ENCODE data around the gene MOBP. TPM values are rescaled to one million over a fixed set of nuclear protein-coding genes. Genes with fewer than 3 reads are reported as not detected.
"Not testable (repeated sequence)": the region's sequence is repeated elsewhere in the genome, so short reads cannot be mapped to it uniquely, and the experiment has no call there.

MOBP gene, protein sequence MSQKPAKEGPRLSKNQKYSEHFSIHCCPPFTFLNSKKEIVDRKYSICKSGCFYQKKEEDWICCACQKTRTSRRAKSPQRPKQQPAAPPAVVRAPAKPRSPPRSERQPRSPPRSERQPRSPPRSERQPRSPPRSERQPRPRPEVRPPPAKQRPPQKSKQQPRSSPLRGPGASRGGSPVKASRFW
- polyA plus RNA-seq (2013, experiment 1 of 2) = not detected
- polyA plus RNA-seq (2013, experiment 2 of 2) = not detected

DNA sequence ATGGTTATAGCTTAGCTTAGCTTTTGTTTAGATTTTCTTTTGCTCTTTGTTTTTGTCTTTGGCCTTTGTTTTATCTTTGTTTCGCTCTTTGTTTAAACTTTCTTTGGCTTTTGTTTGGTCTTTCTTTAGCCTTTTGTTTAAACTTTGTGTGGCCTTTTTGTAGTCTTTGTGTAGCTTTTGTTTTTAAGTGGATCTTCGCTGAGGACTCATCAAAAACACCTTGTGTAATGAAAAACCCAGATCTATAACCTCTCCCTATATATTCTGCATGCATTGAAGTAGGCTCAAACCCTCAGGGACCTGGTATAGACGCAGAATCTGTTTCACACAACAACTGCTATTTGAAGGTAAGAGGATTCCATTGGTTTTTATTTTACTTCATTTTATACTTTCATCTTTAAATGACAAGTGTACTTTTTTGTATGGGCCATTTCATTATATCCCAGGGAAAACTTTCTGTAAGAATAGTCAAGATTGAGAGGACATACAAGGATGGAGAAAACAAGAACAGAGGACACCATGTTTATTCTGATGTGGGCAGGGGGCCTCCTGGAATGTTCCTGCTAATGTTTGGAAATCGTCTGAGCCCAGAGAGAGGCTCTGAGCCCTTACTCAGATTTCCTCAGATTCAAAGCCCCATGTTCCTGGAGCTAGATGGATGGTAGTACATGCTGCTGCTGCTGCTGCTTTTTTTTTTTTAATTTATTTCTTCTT is at the start of gene MOBP:
Gene MOBP (plus strand): TSS at position 287 of the 714 bp plus-strand sequence. CDS start 34,390 bp downstream, outside the sequence.
- H3K9me3 ChIP-seq (ENCODE audit: control insufficient read depth, low read length) = no peaks in the 10 kb centered on the region
- H3K4me3 ChIP-seq (ENCODE audit: extremely low read depth, insufficient read depth, low read length, poor library complexity, severe bottlenecking) = no peak within 1 kb of the TSS
- 0% methylated on average over 1 of the region's 4 CpGs; no CpG with 5 or more reads in 1 of the 2 experiments for WGBS, 2 experiments (ENCODE audit: insufficient coverage in 2 of 2)
- H3K27ac ChIP-seq (ENCODE audit: low read depth, low read length, severe bottlenecking) = no peak within 1 kb of the TSS
- no peaks in the 10 kb centered on the region for H3K4me1 ChIP-seq (ENCODE audit: control insufficient read depth, insufficient read depth, low read length, poor library complexity, severe bottlenecking)
- H3K36me3 ChIP-seq (ENCODE audit: control insufficient read depth, insufficient read depth, low read length) = no peaks in the 10 kb centered on the region

DNA sequence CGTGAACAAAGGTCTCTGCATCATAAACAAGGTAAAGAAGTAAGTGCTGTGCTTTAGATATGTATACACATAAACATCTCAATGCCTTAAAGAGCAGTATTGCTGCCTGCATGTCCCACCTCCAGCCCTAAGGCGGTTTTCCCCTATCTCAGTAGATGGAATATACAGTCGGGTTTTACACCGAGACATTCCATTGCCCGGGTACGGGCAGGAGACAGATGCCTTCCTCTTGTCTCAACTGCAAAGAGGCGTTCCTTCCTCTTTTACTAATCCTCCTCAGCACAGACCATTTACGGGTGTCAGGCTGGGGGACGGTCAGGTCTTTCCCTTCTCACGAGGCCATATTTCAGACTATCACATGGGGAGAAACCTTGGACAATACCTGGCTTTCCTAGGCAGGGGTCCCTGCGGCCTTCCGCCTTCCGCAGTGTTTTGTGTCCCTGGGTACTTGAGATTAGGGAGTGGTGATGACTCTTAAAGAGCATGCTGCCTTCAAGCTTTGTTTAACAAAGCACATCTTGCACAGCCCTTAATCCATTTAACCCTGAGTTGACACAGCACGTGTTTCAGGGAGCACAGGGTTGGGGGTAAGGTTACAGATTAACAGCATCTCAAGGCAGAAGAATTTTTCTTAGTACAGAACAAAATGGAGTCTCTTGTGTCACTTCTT is 48.8 kb upstream of the MOBP start:
- peaks cover 12% of the 10 kb centered on the region for H3K36me3 ChIP-seq (ENCODE audit: control insufficient read depth, insufficient read depth, low read length)
- 48 to 53% methylated on average over 3 to 6 of the region's 14 CpGs for WGBS, 2 experiments (ENCODE audit: insufficient coverage in 2 of 2)
- H3K4me1 ChIP-seq (ENCODE audit: control insufficient read depth, insufficient read depth, low read length, poor library complexity, severe bottlenecking); H3K27ac ChIP-seq (ENCODE audit: low read depth, low read length, severe bottlenecking); H3K4me3 ChIP-seq (ENCODE audit: extremely low read depth, insufficient read depth, low read length, poor library complexity, severe bottlenecking); H3K9me3 ChIP-seq (ENCODE audit: control insufficient read depth, low read length): not testable (repeated sequence)

DNA sequence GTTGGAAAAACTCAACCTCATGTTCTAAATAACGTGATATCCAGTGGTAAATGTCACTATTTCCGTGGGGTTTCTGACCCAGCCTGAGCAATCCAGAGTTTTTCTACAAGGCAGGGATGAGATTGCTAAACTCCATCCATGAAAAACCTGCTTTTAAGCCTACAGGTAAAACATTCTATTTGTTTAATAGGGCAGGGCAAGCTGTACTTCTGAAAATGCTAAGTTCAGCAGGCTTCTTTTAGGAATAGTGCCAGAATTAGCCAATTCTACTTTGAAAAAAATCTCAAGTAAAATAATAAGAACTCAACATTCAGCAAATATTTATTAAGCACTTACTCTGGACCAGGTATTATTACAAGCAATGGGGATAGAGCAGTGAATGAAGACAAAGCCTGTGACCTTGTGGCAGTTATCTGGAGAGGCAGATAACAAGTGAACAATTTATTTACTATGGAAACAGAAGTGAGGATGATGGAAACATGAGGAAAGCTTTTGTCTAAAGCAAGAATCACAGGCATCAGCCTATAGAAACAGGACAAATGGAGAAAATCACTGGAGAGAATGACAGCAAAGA is 47.7 kb upstream of the MOBP start:
- H3K4me1 ChIP-seq (ENCODE audit: control insufficient read depth, insufficient read depth, low read length, poor library complexity, severe bottlenecking) = no peaks in the 10 kb centered on the region
- 90 to 100% methylated on average over 2 of the region's 2 CpGs for WGBS, 2 experiments (ENCODE audit: insufficient coverage in 2 of 2)
- peaks cover under 1% of the 10 kb centered on the region for H3K36me3 ChIP-seq (ENCODE audit: control insufficient read depth, insufficient read depth, low read length)
- H3K27ac ChIP-seq (ENCODE audit: low read depth, low read length, severe bottlenecking) = no peak overlapping the region
- H3K4me3 ChIP-seq (ENCODE audit: extremely low read depth, insufficient read depth, low read length, poor library complexity, severe bottlenecking) = no peak overlapping the region
- no peaks in the 10 kb centered on the region for H3K9me3 ChIP-seq (ENCODE audit: control insufficient read depth, low read length)

DNA sequence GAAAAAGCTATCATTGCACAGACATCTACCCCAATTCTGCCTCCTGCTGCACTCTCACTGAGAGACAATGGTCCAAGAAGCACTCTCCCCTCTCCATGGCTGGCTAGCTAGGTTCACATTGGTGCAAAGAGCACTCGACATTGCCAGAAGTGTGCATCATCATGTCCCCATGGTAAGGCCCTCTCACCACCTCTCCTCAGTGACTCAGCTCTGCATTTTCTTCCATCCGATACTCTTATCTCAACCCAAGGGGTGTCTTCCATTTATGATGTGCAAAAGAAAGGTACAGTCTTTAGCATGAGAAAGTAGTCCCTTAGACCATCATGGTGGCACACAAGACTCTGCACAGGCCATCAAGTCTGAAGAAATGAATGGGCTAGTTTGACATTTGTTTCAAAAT is 46.9 kb upstream of the MOBP start:
- H3K27ac ChIP-seq (ENCODE audit: low read depth, low read length, severe bottlenecking) = no peak overlapping the region
- no peak overlapping the region for H3K4me3 ChIP-seq (ENCODE audit: extremely low read depth, insufficient read depth, low read length, poor library complexity, severe bottlenecking)
- WGBS, 2 experiments (ENCODE audit: insufficient coverage in 2 of 2) = 83 to 100% methylated on average over 1 of the region's 2 CpGs
- no peaks in the 10 kb centered on the region for H3K36me3 ChIP-seq (ENCODE audit: control insufficient read depth, insufficient read depth, low read length)
- H3K9me3 ChIP-seq (ENCODE audit: control insufficient read depth, low read length) = no peaks in the 10 kb centered on the region
- H3K4me1 ChIP-seq (ENCODE audit: control insufficient read depth, insufficient read depth, low read length, poor library complexity, severe bottlenecking) = no peaks in the 10 kb centered on the region

DNA sequence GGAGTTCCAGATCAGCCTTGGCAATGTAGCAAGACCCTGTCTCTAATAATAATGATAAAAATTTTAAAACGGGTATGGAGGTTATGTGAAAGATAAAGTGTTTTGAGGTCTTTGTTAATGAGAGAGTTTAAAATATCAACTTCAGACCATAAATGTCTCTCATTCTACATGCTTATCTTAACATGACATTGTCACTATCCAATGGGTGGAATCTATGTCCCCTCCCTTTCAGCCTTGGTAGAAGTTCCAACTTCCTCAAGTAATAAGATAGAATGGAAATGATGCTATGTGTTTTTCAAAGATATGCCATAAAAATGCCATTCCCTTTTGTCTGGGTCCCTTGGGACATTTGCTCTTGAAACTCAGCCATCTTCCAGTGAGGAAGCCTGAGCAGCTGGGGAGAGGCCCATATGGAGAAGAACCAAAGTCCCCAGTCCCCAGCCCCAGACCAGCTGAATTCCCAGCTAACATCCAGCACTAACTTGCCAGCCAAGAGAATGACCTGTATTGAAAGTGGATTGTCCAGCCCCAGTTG is 44.0 kb upstream of the MOBP start:
- Histone ChIP-seq H3K27ac (ENCODE audit: low read depth, low read length, severe bottlenecking) (no peak overlapping the region), H3K36me3 (ENCODE audit: control insufficient read depth, insufficient read depth, low read length) (no peaks in the 10 kb centered on the region), H3K9me3 (ENCODE audit: control insufficient read depth, low read length) (no peaks in the 10 kb centered on the region), H3K4me1 (ENCODE audit: control insufficient read depth, insufficient read depth, low read length, poor library complexity, severe bottlenecking) (no peaks in the 10 kb centered on the region), H3K4me3 (ENCODE audit: extremely low read depth, insufficient read depth, low read length, poor library complexity, severe bottlenecking) (no peak overlapping the region)
- no CpG with 5 or more reads among the region's 1 CpG for WGBS, 2 experiments (ENCODE audit: insufficient coverage in 2 of 2)

DNA sequence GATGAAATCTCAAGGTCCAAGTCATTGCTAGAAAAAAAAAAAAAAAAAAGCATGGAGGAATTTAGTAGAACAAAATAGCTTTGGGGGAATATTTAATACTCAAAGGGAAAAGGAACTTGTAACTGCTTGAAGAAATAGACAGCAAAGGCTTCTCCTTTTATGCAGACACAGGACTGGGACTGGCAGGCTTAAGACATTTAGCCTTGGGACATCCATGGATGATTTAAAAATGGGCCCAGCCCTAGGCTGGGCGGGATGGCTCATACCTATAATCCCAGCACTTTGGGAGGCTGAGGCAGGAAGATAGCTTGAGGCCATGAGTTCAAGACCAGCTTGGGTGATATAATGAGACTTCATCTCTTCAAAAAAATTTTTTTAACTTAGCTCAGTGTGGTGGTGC is 41.2 kb upstream of the MOBP start:
- H3K27ac ChIP-seq (ENCODE audit: low read depth, low read length, severe bottlenecking) = no peak overlapping the region
- H3K4me1 ChIP-seq (ENCODE audit: control insufficient read depth, insufficient read depth, low read length, poor library complexity, severe bottlenecking) = no peaks in the 10 kb centered on the region
- 100% methylated on average over 1 of the region's 1 CpG; no CpG with 5 or more reads in 1 of the 2 experiments for WGBS, 2 experiments (ENCODE audit: insufficient coverage in 2 of 2)
- H3K36me3 ChIP-seq (ENCODE audit: control insufficient read depth, insufficient read depth, low read length) = no peaks in the 10 kb centered on the region
- H3K9me3 ChIP-seq (ENCODE audit: control insufficient read depth, low read length) = no peaks in the 10 kb centered on the region
- H3K4me3 ChIP-seq (ENCODE audit: extremely low read depth, insufficient read depth, low read length, poor library complexity, severe bottlenecking) = no peak overlapping the region

DNA sequence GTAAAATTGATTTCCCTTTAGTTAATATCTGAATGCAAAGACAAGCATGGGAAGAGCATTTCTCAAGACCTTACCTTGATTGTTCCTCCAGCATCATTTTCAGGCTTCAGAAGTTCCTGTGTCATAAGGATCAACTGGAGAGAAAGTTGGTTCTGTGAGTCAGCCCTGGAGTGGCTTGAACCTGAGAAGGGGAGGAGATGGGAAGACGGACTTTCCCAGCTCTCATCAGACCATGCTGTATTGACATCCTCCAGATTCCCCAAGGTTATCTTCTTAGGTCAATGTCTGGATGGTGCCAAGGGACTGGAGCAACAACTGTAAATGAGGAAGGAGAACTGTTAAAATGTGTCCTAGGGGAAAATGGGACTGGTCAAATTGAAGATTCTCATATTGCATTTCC is 40.0 kb upstream of the MOBP start:
- WGBS, 2 experiments (ENCODE audit: insufficient coverage in 2 of 2) = no CpG with 5 or more reads among the region's 1 CpG
- no peaks in the 10 kb centered on the region for H3K9me3 ChIP-seq (ENCODE audit: control insufficient read depth, low read length)
- no peaks in the 10 kb centered on the region for H3K4me1 ChIP-seq (ENCODE audit: control insufficient read depth, insufficient read depth, low read length, poor library complexity, severe bottlenecking)
- no peaks in the 10 kb centered on the region for H3K36me3 ChIP-seq (ENCODE audit: control insufficient read depth, insufficient read depth, low read length)
- no peak overlapping the region for H3K4me3 ChIP-seq (ENCODE audit: extremely low read depth, insufficient read depth, low read length, poor library complexity, severe bottlenecking)
- H3K27ac ChIP-seq (ENCODE audit: low read depth, low read length, severe bottlenecking) = no peak overlapping the region

DNA sequence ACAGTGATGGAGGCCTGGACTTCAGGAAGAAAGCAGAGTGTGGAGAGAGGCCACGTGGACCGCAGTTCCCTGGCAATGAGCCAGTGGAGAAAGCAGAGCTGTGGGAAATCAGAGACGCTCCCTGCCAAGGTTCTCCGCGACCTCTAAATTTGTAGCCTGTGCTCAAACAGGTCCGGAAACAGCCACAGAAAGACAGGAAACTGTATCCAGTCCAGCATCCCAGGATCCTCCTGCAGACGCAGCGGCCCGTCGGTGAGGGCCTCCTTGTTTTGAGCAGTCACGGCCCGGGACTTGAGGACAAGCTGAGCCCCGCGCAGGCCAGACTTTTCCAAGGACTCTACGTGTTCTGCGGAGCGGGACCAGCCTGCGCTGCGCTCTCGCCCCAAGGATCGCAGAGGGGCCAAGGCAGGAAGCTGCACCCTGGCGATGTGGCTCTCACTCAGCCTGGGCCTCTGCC is 38.7 kb upstream of the MOBP start:
- WGBS, 2 experiments (ENCODE audit: insufficient coverage in 2 of 2) = 94 to 96% methylated on average over 18 to 22 of the region's 22 CpGs
- Histone ChIP-seq H3K27ac (ENCODE audit: low read depth, low read length, severe bottlenecking) (no peak overlapping the region), H3K9me3 (ENCODE audit: control insufficient read depth, low read length) (no peaks in the 10 kb centered on the region), H3K36me3 (ENCODE audit: control insufficient read depth, insufficient read depth, low read length) (no peaks in the 10 kb centered on the region), H3K4me3 (ENCODE audit: extremely low read depth, insufficient read depth, low read length, poor library complexity, severe bottlenecking) (no peak overlapping the region), H3K4me1 (ENCODE audit: control insufficient read depth, insufficient read depth, low read length, poor library complexity, severe bottlenecking) (no peaks in the 10 kb centered on the region)

DNA sequence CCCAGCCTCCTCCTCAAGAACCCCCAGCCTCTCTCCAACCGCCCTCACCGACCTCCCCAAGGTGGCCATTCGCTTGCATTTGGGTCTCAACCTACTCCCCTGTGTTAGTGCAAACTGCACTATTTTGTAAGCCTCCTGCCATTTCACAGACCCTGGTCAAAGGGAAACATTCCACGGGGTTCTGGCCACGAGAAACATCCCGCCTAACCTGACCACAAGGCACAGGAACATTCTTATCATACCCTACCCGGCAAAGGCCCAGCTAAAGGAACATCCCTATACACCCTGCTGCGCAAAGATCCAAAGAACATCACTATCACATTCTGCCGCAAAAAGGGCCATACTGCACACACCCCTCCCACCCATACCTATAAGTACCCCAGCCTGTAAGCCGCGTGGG is 38.0 kb upstream of the MOBP start:
- H3K36me3 ChIP-seq (ENCODE audit: control insufficient read depth, insufficient read depth, low read length) = no peaks in the 10 kb centered on the region
- H3K4me1 ChIP-seq (ENCODE audit: control insufficient read depth, insufficient read depth, low read length, poor library complexity, severe bottlenecking) = peaks cover 3% of the 10 kb centered on the region
- H3K4me3 ChIP-seq (ENCODE audit: extremely low read depth, insufficient read depth, low read length, poor library complexity, severe bottlenecking) = no peak overlapping the region
- WGBS, 2 experiments (ENCODE audit: insufficient coverage in 2 of 2) = 89 to 95% methylated on average over 9 to 11 of the region's 11 CpGs
- H3K27ac ChIP-seq (ENCODE audit: low read depth, low read length, severe bottlenecking) = no peak overlapping the region
- H3K9me3 ChIP-seq (ENCODE audit: control insufficient read depth, low read length) = no peaks in the 10 kb centered on the region

DNA sequence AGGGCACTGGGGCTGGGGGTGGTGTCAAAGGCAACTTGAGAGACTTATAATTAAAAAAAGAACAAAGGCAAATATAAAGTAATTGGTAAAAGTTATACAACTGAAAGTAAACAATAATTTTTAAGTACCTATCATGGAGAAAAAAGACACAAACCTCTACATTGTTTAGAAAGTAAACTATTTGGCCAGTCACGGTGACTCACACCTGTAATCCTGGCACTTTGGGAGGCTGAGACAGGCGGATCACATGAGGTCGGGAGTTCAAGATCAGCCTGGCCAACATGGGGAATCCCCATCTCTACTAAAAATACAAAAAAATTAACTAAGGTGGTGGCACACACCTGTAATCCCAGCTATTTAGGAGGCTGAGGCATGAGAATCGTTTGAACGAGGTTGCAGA is 35.1 kb upstream of the MOBP start:
- H3K27ac ChIP-seq (ENCODE audit: low read depth, low read length, severe bottlenecking) = no peak overlapping the region
- H3K9me3 ChIP-seq (ENCODE audit: control insufficient read depth, low read length) = no peaks in the 10 kb centered on the region
- WGBS, 2 experiments (ENCODE audit: insufficient coverage in 2 of 2) = 84 to 90% methylated on average over 3 to 5 of the region's 5 CpGs
- no peaks in the 10 kb centered on the region for H3K36me3 ChIP-seq (ENCODE audit: control insufficient read depth, insufficient read depth, low read length)
- no peak overlapping the region for H3K4me3 ChIP-seq (ENCODE audit: extremely low read depth, insufficient read depth, low read length, poor library complexity, severe bottlenecking)
- peaks cover 16% of the 10 kb centered on the region for H3K4me1 ChIP-seq (ENCODE audit: control insufficient read depth, insufficient read depth, low read length, poor library complexity, severe bottlenecking)
